ENCODE results near the gene RBBP6.
"Not testable (repeated sequence)": the region's sequence is repeated elsewhere in the genome, so short reads cannot be mapped to it uniquely, and the experiment has no call there.

The RBBP6 gene

GRCh38 chr16:24571096-24571495 lies 31.7 kb downstream of the RBBP6 start:
- no peak for DNase-seq

DNA sequence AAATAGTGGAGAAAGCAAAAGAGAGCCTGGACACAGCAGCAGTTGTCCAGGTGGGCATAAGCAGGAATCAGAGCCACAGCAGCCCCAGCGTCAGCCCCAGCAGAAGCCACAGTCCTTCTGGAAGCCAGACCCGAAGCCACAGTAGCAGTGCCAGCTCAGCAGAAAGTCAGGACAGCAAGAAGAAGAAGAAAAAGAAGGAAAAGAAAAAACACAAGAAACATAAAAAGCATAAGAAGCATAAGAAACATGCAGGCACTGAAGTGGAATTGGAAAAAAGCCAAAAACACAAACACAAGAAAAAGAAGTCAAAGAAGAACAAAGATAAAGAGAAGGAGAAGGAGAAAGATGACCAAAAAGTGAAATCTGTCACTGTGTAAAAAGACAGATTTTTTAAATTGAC lies 32.7 kb downstream of the RBBP6 start:
- DNase-seq, result no peak

DNA sequence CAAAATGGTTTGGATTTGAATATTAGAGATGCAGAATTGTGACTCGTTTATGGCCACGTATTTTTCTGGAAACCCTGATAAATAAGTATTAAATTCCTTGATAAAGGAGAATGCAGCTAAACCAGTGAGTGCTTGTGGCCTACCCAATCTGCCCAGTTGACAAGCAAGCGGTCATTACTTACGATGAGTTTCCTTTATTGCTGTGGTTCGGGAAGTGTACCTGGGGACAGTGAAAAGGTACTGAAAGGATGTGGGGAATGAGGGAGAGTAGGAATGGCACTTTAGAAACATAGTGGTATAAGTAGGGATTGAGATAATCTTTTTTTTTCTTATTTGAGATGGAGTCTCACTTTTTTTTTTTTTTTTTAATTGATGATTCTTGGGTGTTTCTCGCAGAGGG lies 33.8 kb downstream of the RBBP6 start:
- DNase-seq, result no peak

DNA sequence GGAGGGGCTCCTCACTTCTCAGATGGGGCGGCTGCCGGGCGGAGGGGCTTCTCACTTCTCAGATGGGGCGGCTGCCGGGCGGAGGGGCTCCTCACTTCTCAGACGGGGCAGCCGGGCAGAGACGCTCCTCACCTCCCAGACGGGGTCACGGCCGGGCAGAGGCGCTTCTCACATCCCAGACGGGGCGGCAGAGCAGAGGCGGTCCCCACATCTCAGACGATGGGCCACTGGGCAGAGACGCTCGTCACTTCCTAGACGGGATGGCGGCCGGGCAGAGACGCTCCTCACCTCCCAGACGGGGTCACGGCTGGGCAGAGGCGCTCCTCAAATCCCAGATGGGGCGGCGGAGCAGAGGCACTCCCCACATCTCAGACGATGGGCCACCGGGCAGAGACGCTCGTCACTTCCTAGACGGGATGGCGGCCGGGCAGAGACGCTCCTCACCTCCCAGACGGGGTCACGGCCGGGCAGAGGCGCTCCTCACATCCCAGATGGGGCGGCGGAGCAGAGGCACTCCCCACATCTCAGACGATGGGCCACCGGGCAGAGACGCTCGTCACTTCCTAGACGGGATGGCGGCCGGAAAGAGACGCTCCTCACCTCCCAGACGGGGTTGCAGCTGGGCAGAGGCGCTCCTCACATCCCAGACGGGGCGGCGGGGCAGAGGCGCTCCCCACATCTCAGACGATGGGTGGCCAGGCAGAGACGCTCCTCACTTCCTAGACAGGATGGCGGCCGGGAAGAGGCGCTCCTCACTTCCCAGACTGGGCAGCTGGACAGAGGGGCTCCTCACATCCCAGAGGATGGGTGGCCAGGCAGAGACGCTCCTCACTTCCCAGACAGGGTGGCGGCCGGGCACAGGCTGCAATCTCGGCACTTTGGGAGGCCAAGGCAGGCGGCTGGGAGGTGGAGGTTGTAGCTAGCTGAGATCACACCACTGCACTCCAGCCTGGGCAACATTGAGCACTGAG lies 35.4 kb downstream of the RBBP6 start:
- DNase-seq, result not testable (repeated sequence)

- DNase-seq, result not testable (repeated sequence)
These were observed 36.4 kb downstream of the RBBP6 start for GRCh38 chr16:24575791-24576190.

- no peak for DNase-seq
These were observed 37.8 kb downstream of the RBBP6 start for GRCh38 chr16:24577167-24577566.

GRCh38 chr16:24580665-24581064 lies 41.3 kb downstream of the RBBP6 start:
- DNase-seq, result no peak

DNA sequence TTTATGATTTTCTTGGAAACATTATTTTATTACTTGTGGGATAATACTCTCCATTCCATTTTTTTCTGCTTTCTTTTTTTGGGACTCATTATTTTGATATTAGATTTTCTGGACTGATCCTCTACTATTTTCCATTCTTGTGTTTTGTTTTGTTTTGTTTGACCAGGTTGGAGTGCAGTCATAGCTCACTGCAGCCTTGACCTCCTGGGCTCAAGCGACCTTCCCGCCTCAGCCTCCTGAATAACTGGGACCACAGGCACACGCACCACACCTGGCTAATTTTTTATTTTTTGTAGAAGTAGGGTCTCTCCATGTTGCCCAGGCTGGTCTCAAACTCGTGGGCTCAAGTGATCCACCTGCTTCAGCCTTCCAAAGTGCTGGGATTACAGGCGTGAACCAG lies 44.1 kb downstream of the RBBP6 start:
- DNase-seq, result no peak

GRCh38 chr16:24589997-24590396 lies 50.6 kb downstream of the RBBP6 start:
- DNase-seq, result no peak

DNA sequence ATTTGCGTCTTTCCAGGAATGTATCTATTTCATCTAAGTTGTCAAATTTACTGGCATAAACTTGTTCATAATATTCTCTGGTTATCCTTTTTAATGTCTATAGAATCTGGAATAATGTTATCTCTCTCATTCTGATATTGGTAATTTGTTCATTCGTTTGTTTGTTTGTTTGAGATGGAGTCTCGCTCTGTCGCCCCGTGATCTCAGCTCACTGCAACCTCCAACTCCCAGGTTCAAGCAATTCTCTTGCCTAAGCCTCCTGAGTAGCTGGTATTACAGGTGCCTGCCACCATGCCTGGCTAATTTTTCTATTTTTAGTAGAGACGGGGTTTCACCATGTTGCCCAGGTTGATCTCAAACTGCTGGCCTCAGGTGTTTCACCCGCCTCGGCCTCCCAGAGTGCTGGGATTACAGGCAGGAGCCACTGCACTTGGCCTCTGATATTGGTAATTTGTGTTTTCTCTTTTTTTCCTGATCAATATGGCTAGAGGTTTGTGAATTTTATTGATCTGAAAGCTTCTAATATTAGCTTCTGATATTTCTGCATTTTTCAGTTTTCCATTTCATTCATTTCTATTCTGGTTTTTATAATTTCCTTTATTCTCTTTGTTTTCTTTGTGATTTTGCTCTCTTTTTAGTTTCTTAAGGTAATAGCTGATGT lies 59.5 kb downstream of the RBBP6 start:
- DNase-seq, result no peak

DNA sequence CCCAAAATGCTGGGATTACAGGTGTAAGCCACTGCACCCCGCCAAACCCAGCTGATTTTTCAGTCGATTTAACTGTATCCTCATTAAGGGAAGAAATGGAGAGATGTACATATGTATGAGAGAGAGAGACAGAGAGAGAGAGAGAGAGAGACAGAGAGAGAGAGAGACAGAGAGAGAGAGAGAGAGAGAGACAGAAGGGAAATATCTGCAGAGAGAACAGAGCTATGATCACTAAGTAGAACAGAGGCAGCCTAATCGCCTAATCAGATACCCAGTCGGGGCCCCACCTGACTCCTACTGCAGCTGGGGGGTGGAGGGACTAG lies 70.0 kb downstream of the RBBP6 start:
- no peak for DNase-seq

- peak; percentile 26 for DNase-seq
These were observed 70.5 kb downstream of the RBBP6 start for GRCh38 chr16:24609740-24610415.

- no peak for DNase-seq
These were observed 71.0 kb downstream of the RBBP6 start for GRCh38 chr16:24610416-24610755.

- no peak for DNase-seq
These were observed 71.9 kb downstream of the RBBP6 start for GRCh38 chr16:24611310-24611709.

DNA sequence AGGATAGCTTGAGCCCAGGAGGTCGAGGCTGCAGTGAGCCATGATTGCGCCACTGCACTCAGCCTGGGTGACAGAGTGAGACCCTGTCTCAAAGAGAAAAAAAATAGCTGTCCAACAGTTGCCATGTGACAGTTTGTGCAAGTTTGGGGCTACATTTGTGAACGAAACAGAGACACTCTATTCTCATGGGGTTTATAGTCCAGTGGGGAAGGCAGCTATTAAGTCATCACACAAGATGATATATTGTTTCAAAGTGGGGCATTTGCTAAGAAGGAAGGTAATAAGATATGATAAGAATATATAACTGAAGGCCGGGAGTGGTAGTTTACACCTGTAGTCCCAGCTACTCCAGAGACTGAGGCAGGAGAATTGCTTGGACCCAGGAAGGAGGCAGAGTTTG lies 73.3 kb downstream of the RBBP6 start:
- DNase-seq, result no peak

DNA sequence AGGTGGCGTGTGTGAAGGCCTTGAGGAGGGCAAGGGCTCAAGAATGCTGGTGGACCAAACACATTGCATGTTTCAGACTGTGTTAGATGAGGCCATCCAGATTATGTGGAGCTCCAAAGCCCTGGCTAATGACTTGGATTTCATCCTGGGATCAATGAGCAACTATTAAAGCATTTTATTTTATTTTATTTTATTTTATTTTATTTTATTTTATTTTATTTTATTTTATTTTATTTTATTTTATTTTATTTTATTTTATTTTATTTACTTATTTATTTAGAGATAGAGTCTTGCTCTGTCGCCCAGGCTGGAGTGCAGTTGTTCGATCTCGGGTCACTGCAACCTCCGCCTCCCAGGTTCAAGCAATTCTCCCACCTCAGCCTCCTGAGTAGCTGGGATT lies 73.9 kb downstream of the RBBP6 start:
- not testable (repeated sequence) for DNase-seq

GRCh38 chr16:24617502-24617901 lies 78.1 kb downstream of the RBBP6 start:
- no peak for DNase-seq

Data from hematopoietic multipotent progenitor cell treated with erythropoietin and hydrocortisone succinate and interleukin-3 and kit ligand, for 8 days (in vitro differentiated cells).